Measurements from ENCODE around the gene MRPL34.

MRPL34 gene

GRCh38 chr19:17329366-17330261 is 23.9 kb downstream of the MRPL34 start:
- no peak for DNase-seq

DNA sequence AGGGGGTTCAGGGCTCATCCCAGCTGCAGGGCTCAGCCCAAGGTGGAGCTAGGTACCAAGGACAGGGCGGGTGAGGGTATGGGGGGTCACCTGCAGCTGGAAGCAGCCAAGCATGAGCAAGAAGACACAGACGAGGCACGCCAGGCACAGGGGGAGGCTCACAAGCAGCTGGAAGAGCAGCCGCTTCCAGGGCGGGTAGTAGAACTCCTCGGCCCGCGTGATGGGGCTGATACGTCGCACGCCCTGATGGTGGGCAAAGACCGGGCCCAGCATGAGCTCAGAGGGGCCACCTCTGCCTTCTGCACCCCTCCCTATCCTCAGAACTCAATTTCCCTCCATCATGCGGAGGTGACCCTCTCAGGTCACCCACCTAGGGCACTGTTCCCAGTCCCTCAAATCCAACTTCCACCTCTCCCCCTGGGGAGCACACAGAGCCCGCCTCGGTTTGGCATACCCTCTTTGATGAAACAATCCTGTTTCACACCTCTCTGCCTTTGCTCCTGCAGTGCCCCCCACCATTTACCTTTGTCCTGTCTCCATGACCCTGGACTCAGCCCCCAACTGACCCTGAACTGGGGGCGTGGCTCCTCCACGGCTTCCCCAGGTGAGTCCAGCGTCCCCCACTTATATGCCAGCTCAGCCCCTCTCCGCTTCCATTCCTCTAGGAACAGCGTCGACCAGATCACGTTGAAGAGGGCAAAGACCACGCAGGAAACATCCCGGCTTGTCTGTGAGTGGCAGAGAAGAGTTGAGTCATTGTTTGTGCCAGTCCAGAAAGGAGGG is 24.8 kb downstream of the MRPL34 start:
- no peak for DNase-seq

DNA sequence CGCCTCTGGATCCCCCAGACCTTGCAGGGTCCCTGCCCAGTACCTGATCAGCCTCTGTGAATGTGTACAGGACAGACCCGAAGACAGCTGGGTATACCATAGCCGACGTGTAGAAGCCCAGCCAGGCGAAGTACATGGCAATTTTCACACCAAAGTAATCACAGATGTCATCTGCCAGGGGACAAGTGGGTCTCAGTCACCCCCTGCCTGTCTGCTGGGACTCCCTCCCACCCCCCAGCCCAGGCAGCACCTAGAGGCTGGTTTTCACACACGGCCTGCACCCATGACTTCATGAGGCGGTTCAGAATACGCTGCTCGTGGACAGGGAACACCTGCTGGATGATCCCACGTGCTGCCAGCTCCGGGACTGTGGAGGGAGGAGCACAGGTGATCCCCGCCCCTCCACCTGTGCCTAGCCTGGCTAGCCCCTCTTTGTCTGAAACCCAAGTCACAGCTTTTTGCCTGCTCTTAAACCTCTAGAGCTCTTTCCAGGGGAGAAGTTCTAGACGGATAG is 25.4 kb downstream of the MRPL34 start:
- DNase-seq = no peak

GRCh38 chr19:17332360-17332676 is 26.6 kb downstream of the MRPL34 start:
- DNase-seq = no peak

DNA sequence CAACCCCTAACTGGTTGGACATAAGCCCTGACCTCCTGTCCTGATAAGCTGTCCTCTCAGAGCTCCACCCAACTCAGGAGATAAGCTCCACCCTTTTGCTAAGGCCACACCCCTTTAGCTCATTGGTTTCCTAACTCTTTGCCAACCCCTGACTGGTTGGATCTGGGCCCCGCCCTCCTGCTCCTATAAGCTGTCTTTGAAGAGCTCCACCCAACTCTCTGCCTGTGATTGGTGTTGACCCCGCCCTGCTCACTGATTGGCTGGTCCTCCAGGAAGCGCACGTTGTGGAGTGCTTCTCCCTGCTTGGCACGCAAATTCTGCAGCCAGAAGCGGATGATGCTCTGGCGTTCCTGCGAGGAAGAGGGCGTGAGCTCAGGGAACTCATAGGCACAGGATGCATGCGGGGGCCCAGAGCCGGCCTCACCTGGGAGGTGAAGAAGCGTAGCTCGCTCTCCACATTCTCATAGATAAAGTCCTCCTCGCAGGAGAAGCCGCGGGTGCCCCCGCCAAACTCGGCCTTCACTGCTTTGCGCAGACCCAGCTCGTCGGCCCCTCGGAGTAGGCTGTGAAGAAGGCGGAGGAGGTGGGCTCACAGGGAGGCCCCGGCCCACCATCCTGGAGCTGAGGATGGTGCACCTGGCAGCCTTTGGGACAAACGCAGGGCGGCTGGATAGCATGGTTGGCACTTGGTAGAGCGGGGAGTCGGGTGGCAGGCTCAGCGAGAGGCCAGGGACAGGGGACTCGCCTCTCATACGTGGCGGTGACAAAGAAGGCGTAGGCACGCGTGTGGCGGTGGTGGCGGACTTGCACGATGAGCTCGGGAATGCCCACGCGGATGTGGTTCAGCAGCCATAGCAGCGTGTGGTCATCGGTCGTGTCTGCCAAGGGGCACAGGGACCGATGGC is 27.3 kb downstream of the MRPL34 start:
- DNase-seq = no peak

DNA sequence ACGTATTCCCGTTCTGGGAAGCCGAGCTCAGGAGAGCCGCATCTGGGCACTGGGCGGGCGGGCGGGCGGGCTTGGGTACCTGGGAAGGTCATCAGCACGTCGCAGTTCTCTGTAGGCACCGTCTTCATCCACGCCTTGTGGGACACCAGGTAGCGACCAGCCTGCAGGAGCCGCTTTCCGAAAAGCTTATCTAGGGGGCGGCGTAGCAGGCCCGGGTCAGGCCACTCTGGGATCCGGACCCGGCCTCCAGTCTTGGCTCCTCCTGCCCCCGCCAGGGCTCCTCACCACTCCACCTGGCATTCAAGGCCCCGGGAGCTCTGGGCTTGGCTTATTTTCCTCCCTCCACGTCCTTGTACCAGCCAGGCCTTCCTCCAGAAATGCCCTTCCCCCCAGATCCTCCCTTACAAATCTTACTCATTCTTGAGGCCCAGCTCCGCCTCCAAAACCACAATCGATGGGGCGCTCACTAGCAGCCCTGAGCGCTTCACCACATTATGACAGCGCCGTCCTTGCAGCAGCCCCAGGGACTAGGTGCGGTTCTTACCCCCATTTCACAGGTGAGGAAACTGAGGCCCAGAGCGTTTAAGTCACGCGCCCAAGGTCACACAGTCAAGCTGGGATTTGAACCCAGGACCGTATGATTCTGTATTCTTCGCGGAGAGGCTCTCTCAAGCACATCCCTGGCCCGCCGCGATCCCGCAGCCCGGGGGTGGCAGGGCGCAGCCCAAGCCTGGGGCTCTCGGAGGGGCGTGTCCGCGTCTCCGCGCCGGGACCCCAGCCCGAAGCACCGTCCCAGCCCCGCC is 28.1 kb downstream of the MRPL34 start:
- no peak for DNase-seq

DNA sequence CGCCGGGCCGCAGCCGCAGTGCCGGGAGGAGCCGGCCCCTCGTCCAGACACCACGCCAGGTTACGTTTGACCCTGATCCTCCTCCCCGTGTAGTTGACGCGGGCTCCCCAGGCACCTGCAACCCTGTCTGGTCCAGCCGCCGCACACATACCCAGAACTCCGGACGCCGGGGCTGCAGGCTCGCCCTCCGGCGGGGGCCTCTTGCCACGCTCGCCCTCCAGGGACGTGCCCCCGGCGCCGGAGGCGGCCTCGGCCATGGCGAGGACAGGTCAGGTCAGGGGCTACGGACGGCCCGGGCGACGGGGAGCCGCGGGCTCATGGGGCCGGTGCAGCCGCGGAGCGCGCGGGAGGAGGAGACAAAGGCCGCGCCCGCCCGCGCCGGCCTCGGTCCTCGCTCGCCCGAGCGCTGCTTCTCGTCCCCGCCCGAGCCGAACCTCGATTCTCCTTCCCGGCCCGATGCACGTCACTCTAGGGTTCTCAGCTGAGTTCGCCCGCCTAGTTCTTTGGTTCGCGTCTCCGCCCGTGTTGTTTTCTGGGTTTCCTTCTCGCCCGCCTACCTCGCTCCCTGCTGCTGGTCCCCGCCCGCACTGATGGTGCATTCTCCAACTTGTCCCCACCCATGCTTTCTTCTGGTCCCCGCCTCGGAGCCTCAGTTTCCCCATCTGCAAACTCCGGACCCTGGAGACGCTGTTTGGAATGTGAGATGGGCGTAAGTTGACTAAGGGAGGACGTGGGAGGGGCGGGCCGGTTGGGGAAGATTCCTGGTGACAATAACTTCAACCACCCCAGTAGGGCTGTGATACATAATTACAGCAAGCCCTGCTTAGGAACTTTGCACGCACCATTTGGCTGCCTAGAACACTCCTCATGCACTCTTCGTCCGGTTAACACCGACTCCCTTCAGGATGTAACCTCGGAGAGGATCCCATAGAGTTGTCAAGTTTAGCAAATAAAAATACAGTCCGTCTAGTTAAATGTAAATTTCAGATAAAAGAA is 29.0 kb downstream of the MRPL34 start, which contains the start of gene ANO8:
Gene ANO8 (minus strand): TSS at position 442 of the 996 bp plus-strand sequence. CDS start 185 bp downstream, at position 257.
- DNase-seq = peak; percentile 95

- DNase-seq = no peak
These were observed 29.9 kb downstream of the MRPL34 start for GRCh38 chr19:17335575-17335974.

- peak; percentile 97 for DNase-seq
These were observed 31.4 kb downstream of the MRPL34 start, which contains the start of gene GTPBP3 for GRCh38 chr19:17336872-17337674. Gene GTPBP3 (plus strand): TSS chr19:17337553. CDS start chr19:17337612, 59 bp downstream.

DNA sequence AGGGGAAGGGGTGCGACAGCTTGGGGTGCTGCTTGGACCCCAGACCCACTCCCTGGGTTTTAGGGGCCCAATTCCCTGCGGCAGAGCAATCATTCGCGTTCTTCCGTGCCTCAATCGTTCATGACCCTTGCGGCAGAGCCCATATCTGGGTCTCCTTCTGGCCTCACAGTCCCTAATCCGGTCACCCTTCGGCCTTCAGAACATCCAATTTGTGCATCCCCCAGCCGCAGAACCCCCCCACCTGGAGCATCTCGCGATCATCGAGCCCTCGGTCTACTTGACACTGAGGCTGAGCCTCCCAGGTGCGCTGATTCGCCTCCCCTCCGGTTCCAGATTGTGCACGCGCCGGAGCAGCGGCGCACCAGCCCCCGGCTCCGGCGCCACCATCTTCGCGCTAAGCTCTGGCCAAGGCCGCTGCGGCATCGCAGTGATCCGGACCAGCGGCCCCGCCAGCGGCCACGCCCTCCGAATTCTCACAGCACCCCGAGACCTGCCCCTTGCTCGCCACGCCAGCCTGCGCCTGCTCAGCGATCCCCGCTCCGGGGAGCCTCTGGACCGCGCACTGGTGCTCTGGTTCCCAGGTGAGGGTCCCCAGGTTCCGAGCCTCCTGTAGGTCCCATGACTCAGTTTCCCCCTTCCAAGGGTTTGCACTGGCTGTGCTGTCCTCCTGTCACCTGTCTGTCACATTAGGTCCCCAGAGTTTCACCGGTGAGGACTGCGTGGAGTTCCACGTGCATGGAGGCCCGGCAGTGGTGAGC is 32.2 kb downstream of the MRPL34 start:
- no peak for DNase-seq

- no peak for DNase-seq
These were observed 32.9 kb downstream of the MRPL34 start for GRCh38 chr19:17338433-17339078.

DNA sequence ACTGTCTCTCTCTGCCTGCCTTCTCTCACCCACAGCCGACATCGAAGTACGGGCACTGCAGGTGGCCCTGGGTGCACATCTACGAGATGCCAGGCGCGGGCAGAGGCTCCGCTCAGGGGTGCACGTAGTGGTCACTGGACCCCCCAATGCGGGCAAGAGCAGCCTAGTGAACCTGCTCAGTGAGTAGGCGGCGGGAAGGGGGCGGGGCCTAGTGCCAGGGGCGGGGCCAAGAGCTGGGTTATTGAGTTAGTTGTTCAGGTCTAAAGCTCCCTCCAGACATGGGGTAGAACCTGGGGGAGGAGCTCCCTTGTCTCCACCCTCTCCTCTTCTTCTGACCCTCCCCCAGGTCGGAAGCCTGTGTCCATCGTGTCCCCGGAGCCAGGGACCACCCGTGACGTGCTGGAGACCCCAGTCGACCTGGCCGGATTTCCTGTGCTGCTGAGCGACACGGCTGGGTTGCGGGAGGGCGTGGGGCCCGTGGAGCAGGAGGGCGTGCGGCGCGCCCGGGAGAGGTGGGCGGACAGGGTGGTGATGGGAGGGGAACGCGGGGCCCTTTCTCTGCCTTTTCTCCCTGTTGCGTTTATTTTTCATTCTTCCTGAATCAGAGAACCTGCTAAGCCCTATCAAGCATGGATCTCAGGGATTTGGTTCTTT is 33.5 kb downstream of the MRPL34 start:
- DNase-seq = no peak

GRCh38 chr19:17340302-17340870 is 34.7 kb downstream of the MRPL34 start:
- DNase-seq = no peak

DNA sequence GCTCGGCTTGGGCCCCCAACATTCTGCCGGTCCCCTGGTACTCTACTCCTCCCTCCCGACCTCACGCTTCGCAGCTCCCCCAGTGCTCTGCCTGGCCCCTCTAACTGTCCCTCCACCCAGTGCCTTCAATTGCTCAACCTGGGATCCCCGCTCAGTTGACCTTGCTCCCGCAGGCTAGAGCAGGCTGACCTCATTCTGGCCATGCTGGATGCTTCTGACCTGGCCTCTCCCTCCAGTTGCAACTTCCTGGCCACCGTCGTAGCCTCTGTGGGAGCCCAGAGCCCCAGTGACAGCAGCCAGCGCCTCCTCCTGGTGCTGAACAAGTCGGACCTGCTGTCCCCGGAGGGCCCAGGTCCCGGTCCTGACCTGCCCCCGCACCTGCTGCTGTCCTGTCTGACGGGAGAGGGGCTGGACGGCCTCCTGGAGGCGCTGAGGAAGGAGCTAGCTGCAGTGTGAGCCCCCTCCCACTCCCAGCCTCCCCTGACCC is 35.2 kb downstream of the MRPL34 start:
- DNase-seq = no peak

- DNase-seq = no peak
These were observed 35.7 kb downstream of the MRPL34 start for GRCh38 chr19:17341386-17341785.

GRCh38 chr19:17341845-17342244 is 36.2 kb downstream of the MRPL34 start:
- DNase-seq = no peak

DNA sequence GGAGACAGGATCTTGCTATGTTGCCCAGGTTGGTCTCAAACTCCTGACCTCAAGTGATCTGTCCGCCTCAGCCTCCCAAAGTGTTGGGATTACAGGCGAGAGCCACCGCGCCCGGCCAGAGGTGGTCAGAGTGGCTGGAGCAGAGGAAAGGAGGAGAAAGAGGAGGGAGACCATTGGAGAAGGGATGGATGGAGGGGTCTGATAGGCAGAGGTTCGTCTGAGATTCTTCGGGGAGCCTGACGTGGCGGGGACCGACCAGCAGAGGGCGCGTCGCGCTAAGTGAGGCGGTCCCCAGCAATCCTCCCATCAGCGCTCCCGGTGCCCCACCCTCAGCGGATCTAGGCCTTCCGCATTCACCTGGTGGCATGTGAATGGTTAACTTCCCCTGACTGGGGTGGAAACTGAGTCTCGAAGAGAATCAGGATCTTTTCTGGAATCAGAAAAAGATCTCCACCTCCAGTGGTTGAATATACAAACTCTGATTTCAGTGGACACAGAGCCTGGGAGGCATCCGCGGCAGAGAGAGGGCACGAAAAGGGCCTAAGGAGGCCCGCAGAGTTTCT is 40.5 kb downstream of the MRPL34 start:
- no peak for DNase-seq

Data from DMS 273 treated with DMSO at 0.1 percent for 48 hours (cell line).